GM18873 (cell line): ENCODE results near the gene A4GALT.

Experiments
- ATAC-seq: cut with Tn5 transposase; IDR thresholded peaks from one replicate; pipeline ENCODE4 v1.9.1; 2021; ENCODE audit warnings: mild to moderate bottlenecking, moderate library complexity, moderate number of reproducible peaks; ENCODE audit not compliant: unreplicated experiment, low FRiP score

A4GALT gene

GRCh38 chr22:42654436-42655073, 66.1 kb downstream of the A4GALT start:
- no peak for ATAC-seq

- no peak for ATAC-seq
These were observed 66.7 kb downstream of the A4GALT start for GRCh38 chr22:42653999-42654398.

GRCh38 chr22:42651134-42651533, 69.5 kb downstream of the A4GALT start:
- ATAC-seq: no peak

- no peak for ATAC-seq
These were observed 71.2 kb downstream of the A4GALT start, which contains the start of gene CYB5R3 for GRCh38 chr22:42649246-42650099. Gene CYB5R3 (minus strand): TSS chr22:42649392. CDS start chr22:42649315, 77 bp downstream.

- ATAC-seq: no peak
These were observed 72.1 kb downstream of the A4GALT start for GRCh38 chr22:42648368-42649245.

- ATAC-seq: no peak
These were observed 72.7 kb downstream of the A4GALT start for GRCh38 chr22:42648017-42648367.

GRCh38 chr22:42646569-42647525, 73.8 kb downstream of the A4GALT start:
- no peak for ATAC-seq

- ATAC-seq: no peak
These were observed 74.6 kb downstream of the A4GALT start for GRCh38 chr22:42645938-42646568.

GRCh38 chr22:42645341-42645937, 75.2 kb downstream of the A4GALT start:
- no peak for ATAC-seq

- ATAC-seq: no peak
These were observed 76.0 kb downstream of the A4GALT start for GRCh38 chr22:42644422-42645340.

- ATAC-seq: no peak
These were observed 76.8 kb downstream of the A4GALT start for GRCh38 chr22:42643634-42644421.

GRCh38 chr22:42642806-42643633, 77.7 kb downstream of the A4GALT start:
- no peak for ATAC-seq
